KOPT-K1 (cell line): ENCODE measurements around the gene CPLX4.

ENCODE experiments used
- H3K27ac ChIP-seq: fragments of 200-600 bp; sonication (generic); 2 replicates; pipeline ENCODE4 v1.5.1; 2016; ENCODE audit warnings: antibody characterized with exemption, mild to moderate bottlenecking, low read depth, low read length; ENCODE audit not compliant: poor library complexity, severe bottlenecking
- H3K36me3 ChIP-seq: fragments of 200-600 bp; sonication (generic); 2 replicates; pipeline ENCODE4 v1.5.1; 2017; ENCODE audit warnings: antibody characterized with exemption, mild to moderate bottlenecking, low read length, moderate library complexity; ENCODE audit not compliant: insufficient read depth
- H3K9me3 ChIP-seq: fragments of 200-600 bp; sonication (generic); 2 replicates; pipeline ENCODE4 v1.5.1; 2017; ENCODE audit warnings: antibody characterized with exemption, low read length, mild to moderate bottlenecking; ENCODE audit not compliant: insufficient read depth, poor library complexity, severe bottlenecking

CPLX4 gene

DNA sequence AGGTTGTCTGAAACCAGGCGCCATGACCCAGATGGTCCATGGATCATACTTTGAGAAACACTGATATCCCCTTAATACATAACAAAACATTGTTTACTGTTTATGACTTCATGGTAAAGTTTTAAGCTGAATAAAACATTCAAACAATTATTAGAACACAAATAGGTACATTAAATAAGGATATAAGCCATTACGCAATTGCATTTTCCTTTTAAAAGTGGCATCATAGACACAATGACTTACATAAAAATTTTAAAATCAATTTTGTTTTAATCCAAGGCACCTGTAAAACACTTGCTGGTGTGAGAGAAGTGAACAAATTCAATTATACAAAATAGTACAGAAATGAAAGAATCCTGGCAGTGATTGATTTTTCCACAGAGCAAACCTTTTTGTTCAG is 10.2 kb upstream of the CPLX4 start:
- peaks cover 81% of the 10 kb centered on the region for H3K36me3 ChIP-seq

GRCh38 chr18:59325965-59326364 is 7.5 kb upstream of the CPLX4 start:
- H3K27ac ChIP-seq: no peak overlapping the region
- H3K36me3 ChIP-seq: peaks cover 53% of the 10 kb centered on the region
- no peaks in the 10 kb centered on the region for H3K9me3 ChIP-seq

More for the DNA sequence above, 10.2 kb upstream of the CPLX4 start:
- Histone ChIP-seq H3K9me3 (no peaks in the 10 kb centered on the region), H3K27ac (no peak overlapping the region)

GRCh38 chr18:59324623-59324971 is 6.1 kb upstream of the CPLX4 start:
- Histone ChIP-seq H3K36me3 (peaks cover 40% of the 10 kb centered on the region), H3K9me3 (no peaks in the 10 kb centered on the region)

GRCh38 chr18:59323931-59324622 is 5.6 kb upstream of the CPLX4 start:
- Histone ChIP-seq H3K27ac (no peak overlapping the region), H3K36me3 (peaks cover 34% of the 10 kb centered on the region), H3K9me3 (no peaks in the 10 kb centered on the region)

More at GRCh38 chr18:59324623-59324971, 6.1 kb upstream of the CPLX4 start:
- H3K27ac ChIP-seq: no peak overlapping the region

- no peaks in the 10 kb centered on the region for H3K36me3 ChIP-seq
- H3K9me3 ChIP-seq: no peaks in the 10 kb centered on the region
- H3K27ac ChIP-seq: no peak overlapping the region
These were observed 6.8 kb downstream of the CPLX4 start for GRCh38 chr18:59311631-59312030.

- H3K36me3 ChIP-seq: no peaks in the 10 kb centered on the region
- no peaks in the 10 kb centered on the region for H3K9me3 ChIP-seq
- no peak overlapping the region for H3K27ac ChIP-seq
These were observed 9.6 kb downstream of the CPLX4 start for GRCh38 chr18:59308938-59309260.

DNA sequence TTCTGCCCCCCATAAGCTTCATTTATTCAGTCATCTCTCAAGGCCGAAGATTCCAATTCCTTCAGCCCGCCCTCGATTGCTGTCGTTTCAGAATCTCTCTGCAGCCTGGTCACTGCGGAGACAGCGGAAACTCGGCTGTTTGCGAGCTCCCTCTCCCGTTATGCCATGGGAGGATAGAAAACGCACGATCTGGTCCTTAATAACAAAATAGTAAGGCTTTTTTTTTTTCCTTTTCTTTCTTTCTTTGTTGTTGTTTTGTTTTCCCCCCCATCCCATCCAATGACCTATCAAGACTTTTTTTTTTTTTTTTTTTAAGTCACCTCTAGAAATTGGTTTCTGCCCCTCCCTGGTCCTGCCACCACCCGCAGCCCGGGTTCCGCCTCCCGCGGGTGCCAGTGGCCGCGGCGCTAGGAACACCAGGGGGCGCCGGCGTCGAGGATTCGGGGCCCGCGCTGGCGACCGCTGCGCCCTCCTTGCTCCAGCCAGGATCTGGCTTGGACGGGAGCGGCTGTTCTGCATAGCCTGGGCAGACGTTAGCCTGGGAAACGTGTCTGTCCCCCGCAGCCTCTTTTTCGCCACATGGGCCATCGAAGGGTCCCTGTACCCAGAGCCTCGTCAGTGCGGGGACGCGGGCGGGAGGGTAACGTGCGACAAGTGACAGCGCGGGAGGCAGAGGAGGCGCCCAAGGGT is 10.1 kb downstream of the CPLX4 start:
- H3K9me3 ChIP-seq: no peaks in the 10 kb centered on the region
- no peak overlapping the region for H3K27ac ChIP-seq
- no peaks in the 10 kb centered on the region for H3K36me3 ChIP-seq

- no peak overlapping the region for H3K27ac ChIP-seq
- H3K36me3 ChIP-seq: no peaks in the 10 kb centered on the region
- H3K9me3 ChIP-seq: no peaks in the 10 kb centered on the region
These were observed 11.8 kb downstream of the CPLX4 start for GRCh38 chr18:59306640-59307039.

DNA sequence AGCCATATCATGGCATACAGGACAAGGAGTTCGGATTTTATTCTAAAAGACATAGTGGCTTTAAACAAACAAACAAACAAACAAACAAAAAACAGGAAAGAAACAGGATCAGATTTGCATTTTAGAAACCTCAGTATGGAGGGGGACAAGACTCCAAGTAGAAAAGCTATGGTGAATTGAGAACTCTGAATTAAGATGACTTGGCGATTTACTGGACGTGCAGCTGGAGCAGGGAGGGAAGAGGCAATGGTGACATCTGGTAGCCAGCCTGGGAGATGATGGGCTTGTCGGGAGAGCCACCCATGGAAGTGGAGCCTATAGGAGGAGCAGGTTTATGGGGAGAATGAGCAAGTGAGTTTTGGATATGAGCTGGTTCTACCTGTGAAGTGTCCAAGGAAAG is 13.2 kb downstream of the CPLX4 start:
- Histone ChIP-seq H3K9me3 (no peaks in the 10 kb centered on the region), H3K27ac (no peak overlapping the region), H3K36me3 (no peaks in the 10 kb centered on the region)

DNA sequence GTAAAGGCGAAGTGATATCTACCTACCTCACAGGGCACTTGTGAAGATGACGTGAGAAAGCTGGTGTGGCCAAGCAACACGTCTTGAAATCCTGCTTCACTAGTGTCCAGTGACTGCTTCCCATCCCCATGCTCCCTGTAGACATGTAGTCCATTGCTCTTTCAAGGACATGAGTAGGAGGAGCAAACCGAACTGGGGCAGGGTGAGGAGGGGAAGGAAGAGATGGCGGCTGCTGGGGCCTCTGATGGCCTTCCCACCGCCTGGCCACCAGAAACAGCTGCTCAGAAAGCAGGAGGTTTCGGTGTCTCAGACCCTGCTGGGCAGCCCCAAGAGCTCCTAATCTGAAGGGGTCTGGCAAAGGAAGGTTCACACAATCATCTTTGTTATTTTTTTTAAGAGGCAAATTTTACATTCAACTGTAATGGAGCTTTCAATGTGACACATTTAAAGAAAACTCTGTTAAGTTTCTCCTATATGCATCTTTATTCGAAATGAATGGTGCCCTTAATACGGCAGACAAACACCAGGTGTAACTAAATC is 14.7 kb downstream of the CPLX4 start:
- Histone ChIP-seq H3K36me3 (no peaks in the 10 kb centered on the region), H3K27ac (no peak overlapping the region), H3K9me3 (no peaks in the 10 kb centered on the region)

GRCh38 chr18:59303006-59303405 is 15.4 kb downstream of the CPLX4 start:
- Histone ChIP-seq H3K36me3 (no peaks in the 10 kb centered on the region), H3K27ac (no peak overlapping the region), H3K9me3 (no peaks in the 10 kb centered on the region)

DNA sequence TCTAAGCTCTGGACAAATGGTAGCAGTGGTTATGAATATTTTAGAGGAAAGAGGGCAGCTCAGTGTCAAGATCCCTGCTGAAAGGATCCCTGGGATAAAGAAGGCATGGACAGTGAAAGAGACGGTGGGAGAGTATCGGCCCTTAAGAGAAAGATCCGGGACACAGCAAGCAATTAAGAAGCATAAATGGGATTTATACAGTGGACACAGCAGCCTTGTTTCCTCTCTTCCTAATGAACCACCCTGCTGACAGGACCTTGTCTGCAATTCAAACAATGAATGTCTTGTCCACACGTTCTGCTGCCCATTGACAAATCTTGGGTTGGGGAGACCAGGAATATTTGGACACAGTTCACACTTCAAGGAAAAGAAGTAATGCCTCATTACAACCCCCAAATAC is 16.5 kb downstream of the CPLX4 start:
- Histone ChIP-seq H3K27ac (no peak overlapping the region), H3K9me3 (no peaks in the 10 kb centered on the region), H3K36me3 (no peaks in the 10 kb centered on the region)

DNA sequence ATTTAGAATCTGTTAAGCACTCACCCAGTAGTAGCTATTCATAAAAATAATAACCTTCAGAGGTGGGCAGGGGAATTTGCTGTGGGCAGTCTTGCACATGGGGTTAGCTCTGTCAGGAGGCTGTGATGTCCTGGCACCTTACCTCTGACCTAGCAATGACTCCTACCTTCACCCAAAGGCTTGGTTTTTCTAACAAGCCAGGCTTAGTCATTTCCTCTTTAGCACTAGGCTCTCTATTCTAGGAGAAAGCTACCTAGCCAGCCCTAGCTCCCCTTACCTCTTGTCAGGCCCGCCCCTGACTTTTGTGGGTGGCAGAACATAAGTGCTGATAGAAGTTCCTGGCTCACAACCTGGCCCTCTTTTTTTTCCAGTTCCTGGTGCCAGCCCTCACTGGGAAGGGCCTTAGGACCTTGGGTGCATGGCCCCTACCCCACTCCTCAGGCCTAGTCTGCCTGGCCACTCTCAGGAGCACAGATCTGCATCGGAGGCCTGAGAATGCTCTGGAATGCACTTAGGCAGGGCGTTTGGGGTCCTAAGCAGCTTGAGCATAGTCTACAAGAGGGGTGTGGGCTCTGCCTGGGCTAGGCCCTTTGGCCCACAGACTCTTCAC is 17.7 kb downstream of the CPLX4 start:
- Histone ChIP-seq H3K36me3 (no peaks in the 10 kb centered on the region), H3K27ac (no peak overlapping the region), H3K9me3 (no peaks in the 10 kb centered on the region)

DNA sequence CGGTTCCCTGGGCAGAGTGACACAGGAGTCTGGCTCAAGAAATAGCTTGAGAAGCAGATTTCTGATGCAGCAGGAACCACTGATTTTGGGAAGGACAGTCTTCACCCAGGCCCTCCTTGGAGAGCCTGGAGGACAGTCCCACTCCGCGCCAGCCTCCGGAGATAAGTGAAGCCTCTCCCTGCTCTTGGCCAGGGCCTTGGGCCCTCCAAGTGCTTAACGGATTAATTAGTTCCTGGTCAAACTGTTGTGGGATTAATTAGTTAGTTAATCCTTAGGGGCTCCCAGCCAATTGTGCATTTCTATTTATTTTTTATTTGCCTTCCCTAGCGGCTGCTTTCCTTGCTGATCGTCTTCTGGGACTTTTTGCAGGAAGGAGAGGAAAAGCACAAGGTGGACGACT is 19.6 kb downstream of the CPLX4 start:
- H3K36me3 ChIP-seq: no peaks in the 10 kb centered on the region
- H3K27ac ChIP-seq: no peak overlapping the region
- H3K9me3 ChIP-seq: no peaks in the 10 kb centered on the region

DNA sequence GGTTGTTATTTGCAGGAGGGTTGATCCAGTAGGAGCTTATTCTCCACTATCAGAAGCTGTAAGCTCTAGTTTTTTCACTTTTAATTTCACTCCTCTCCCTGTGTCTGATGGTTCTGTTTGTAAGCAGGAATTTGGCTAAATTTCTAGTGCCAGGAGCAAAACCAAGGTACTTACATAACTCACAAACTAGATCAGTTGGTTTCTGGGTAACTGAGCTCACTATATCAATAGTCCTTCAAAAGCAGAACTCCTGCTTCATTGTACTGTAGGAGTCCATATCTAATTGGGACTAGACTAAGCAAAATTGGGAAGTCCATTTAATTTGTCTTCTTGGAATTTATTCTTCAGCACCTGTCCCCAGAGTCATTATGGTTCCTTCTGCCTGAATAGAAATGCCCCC is 25.1 kb downstream of the CPLX4 start:
- Histone ChIP-seq H3K9me3 (peaks cover 5% of the 10 kb centered on the region), H3K27ac (no peak overlapping the region), H3K36me3 (no peaks in the 10 kb centered on the region)

DNA sequence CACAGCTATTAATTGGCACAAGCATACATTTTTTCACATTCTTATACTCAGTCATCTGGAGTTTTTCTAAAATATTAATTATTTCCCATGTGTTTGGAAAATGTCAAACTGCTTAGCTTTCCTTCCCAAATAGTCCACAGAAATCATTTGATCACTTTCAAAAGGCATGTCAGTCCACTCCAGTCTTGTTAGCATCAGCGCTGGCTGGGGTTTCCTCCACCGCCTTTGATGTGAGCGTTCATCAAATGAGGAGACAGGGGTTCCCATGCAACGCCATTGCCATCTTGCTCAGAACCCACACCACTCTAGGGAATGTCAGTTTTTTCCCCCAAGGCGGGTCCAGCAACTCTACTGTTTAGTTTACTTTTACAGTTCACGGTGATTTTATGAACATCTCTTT is 32.1 kb downstream of the CPLX4 start:
- Histone ChIP-seq H3K9me3 (peaks cover 5% of the 10 kb centered on the region), H3K36me3 (no peaks in the 10 kb centered on the region), H3K27ac (no peak overlapping the region)
